ENCODE results near the gene RSPO1. TPM values are rescaled to one million over a fixed set of nuclear protein-coding genes. Genes with fewer than 3 reads are reported as not detected.

The RSPO1 gene
- total and polyA plus RNA-seq, 2 experiments from 2014 or later, result 0.71 to 1.0 TPM

- Histone ChIP-seq H3K27ac (no peak overlapping the region), H3K36me3 (no peaks in the 10 kb centered on the region), H3K27me3 (peaks cover 14% of the 10 kb centered on the region), H3K9me3 (ENCODE audit: low read depth) (no peaks in the 10 kb centered on the region), H3K4me1 (ENCODE audit: low read depth) (no peaks in the 10 kb centered on the region), H3K4me3 (no peak overlapping the region)
- TF ChIP-seq CTCF (IDR thresholded peaks at IDR 0.05; ENCODE audit: low read depth, low read length), result no peak
- DNase-seq (ENCODE audit: low read depth in 1 of 2, low spot score in 1 of 2), result no peak
Measured at GRCh38 chr1:37655274-37655673, 20.6 kb upstream of the RSPO1 start.

DNA sequence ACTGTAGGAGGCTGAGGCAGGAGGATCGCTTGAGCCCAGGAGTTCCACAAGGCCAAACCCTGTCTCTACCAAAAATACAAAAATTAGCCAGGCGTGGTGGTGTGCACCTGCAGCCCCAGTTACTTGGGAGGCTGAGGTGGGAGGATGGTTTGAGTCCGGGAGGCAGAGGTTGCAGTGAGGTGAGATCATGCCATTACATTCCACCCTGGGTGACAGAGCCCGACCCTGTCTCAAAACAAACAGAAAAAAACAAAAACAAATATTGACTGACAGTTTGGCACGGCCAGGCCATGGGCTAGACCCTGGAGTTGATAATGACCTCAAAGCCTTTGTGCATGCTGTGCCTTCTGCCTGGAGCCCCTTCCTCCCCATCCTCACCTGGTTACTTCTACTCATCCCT, 19.2 kb upstream of the RSPO1 start:
- Histone ChIP-seq H3K9me3 (ENCODE audit: low read depth) (no peaks in the 10 kb centered on the region), H3K4me3 (no peak overlapping the region), H3K4me1 (ENCODE audit: low read depth) (no peaks in the 10 kb centered on the region), H3K27me3 (peaks cover 6% of the 10 kb centered on the region), H3K36me3 (no peaks in the 10 kb centered on the region), H3K27ac (no peak overlapping the region)
- TF ChIP-seq CTCF (IDR thresholded peaks at IDR 0.05; ENCODE audit: low read depth, low read length), result no peak
- DNase-seq (ENCODE audit: low read depth in 1 of 2, low spot score in 1 of 2), result no peak

DNA sequence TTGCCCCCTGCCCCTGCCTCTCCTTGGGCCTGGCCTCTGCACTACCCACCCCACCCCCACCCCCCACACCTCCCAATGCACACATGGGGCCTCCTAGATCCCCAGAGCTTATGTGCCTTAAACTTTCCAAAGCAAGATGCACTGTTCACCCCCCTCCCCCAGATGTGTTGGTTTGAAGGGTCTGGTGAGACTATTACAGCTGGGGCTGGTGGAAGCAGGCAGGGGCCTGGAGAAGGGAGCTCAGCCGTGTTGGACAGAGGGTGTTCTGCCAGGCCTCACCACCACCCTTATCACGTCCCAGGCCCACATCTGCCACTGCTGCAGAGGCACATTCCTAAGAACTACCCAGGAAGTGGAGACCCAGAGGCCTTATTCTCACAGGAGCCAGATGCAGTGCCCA, 18.3 kb upstream of the RSPO1 start:
- TF ChIP-seq CTCF (IDR thresholded peaks at IDR 0.05; ENCODE audit: low read depth, low read length), result no peak
- DNase-seq (ENCODE audit: low read depth in 1 of 2, low spot score in 1 of 2), result no peak
- Histone ChIP-seq H3K27me3 (peaks cover 6% of the 10 kb centered on the region), H3K4me3 (no peak overlapping the region), H3K9me3 (ENCODE audit: low read depth) (no peaks in the 10 kb centered on the region), H3K4me1 (ENCODE audit: low read depth) (no peaks in the 10 kb centered on the region), H3K27ac (no peak overlapping the region), H3K36me3 (no peaks in the 10 kb centered on the region)

- no peak for TF ChIP-seq CTCF (IDR thresholded peaks at IDR 0.05; ENCODE audit: low read depth, low read length)
Measured at GRCh38 chr1:37651803-37652202, 17.1 kb upstream of the RSPO1 start.

GRCh38 chr1:37650721-37651120, 16.0 kb upstream of the RSPO1 start:
- Histone ChIP-seq H3K4me1 (ENCODE audit: low read depth) (no peaks in the 10 kb centered on the region), H3K4me3 (no peak overlapping the region), H3K36me3 (no peaks in the 10 kb centered on the region), H3K27me3 (peaks cover 14% of the 10 kb centered on the region), H3K9me3 (ENCODE audit: low read depth) (no peaks in the 10 kb centered on the region), H3K27ac (no peak overlapping the region)
- DNase-seq (ENCODE audit: low read depth in 1 of 2, low spot score in 1 of 2), result no peak
- TF ChIP-seq CTCF (IDR thresholded peaks at IDR 0.05; ENCODE audit: low read depth, low read length), result no peak

More at GRCh38 chr1:37651803-37652202, 17.1 kb upstream of the RSPO1 start:
- H3K27ac ChIP-seq, result no peak overlapping the region
- H3K27me3 ChIP-seq, result peaks cover 4% of the 10 kb centered on the region
- H3K4me1 ChIP-seq (ENCODE audit: low read depth), result no peaks in the 10 kb centered on the region
- H3K9me3 ChIP-seq (ENCODE audit: low read depth), result no peaks in the 10 kb centered on the region
- no peak overlapping the region for H3K4me3 ChIP-seq
- no peak for DNase-seq (ENCODE audit: low read depth in 1 of 2, low spot score in 1 of 2)
- H3K36me3 ChIP-seq, result no peaks in the 10 kb centered on the region

- no peak overlapping the region for H3K27ac ChIP-seq
Measured at GRCh38 chr1:37650173-37650572, 15.5 kb upstream of the RSPO1 start.

More at GRCh38 chr1:37650173-37650572, 15.5 kb upstream of the RSPO1 start:
- no peak for TF ChIP-seq CTCF (IDR thresholded peaks at IDR 0.05; ENCODE audit: low read depth, low read length)
- Histone ChIP-seq H3K4me1 (ENCODE audit: low read depth) (no peaks in the 10 kb centered on the region), H3K4me3 (no peak overlapping the region), H3K27me3 (peaks cover 20% of the 10 kb centered on the region), H3K9me3 (ENCODE audit: low read depth) (no peaks in the 10 kb centered on the region), H3K36me3 (no peaks in the 10 kb centered on the region)
- no peak for DNase-seq (ENCODE audit: low read depth in 1 of 2, low spot score in 1 of 2)

Measured in cardiac muscle cell (in vitro differentiated cells and primary cell).